Ishikawa (cell line): Measurements from ENCODE around the gene TMEM184C.

Experiments
- CEBPB ChIP-seq: IDR thresholded peaks from 2 replicates; pipeline ENCODE4 v1.6.1; 2012
- EGR1 ChIP-seq: IDR thresholded peaks from 2 replicates; pipeline ENCODE4 v1.6.1; 2012
- EP300 ChIP-seq: IDR thresholded peaks from 2 replicates; pipeline ENCODE4 v1.6.1; 2012; ENCODE audit warnings: borderline replicate concordance
- FOXM1 ChIP-seq: IDR thresholded peaks from 2 replicates; pipeline ENCODE4 v1.6.1; 2012; ENCODE audit warnings: low read depth, borderline replicate concordance
- MAX ChIP-seq: IDR thresholded peaks from 2 replicates; pipeline ENCODE4 v1.6.1; 2012
- NFIC ChIP-seq: IDR thresholded peaks from 2 replicates; pipeline ENCODE4 v1.6.1; 2012
- RAD21 ChIP-seq: IDR thresholded peaks from 2 replicates; pipeline ENCODE4 v1.6.1; 2012; ENCODE audit warnings: low read depth
- REST ChIP-seq: IDR thresholded peaks from 2 replicates; pipeline ENCODE4 v1.6.1; 2012; ENCODE audit warnings: low read depth, mild to moderate bottlenecking
- TAF1 ChIP-seq: IDR thresholded peaks from 2 replicates; pipeline ENCODE4 v1.6.1; 2012; ENCODE audit warnings: low read depth, mild to moderate bottlenecking
- TCF12 ChIP-seq: IDR thresholded peaks from 2 replicates; pipeline ENCODE4 v1.6.1; 2012; ENCODE audit warnings: low read depth
- TEAD4 ChIP-seq: IDR thresholded peaks from 2 replicates; pipeline ENCODE4 v1.6.1; 2012
- USF1 ChIP-seq: IDR thresholded peaks from 2 replicates; pipeline ENCODE4 v1.6.1; 2012
- YY1 ChIP-seq: IDR thresholded peaks from 2 replicates; pipeline ENCODE4 v1.6.1; 2012; ENCODE audit warnings: low read depth
- ZBTB7A ChIP-seq: IDR thresholded peaks from 2 replicates; pipeline ENCODE4 v1.6.1; 2012; ENCODE audit warnings: low read depth

- TF ChIP-seq FOXM1 (no peak), REST (no peak), EP300 (no peak), TAF1 (no peak), RAD21 (no peak), USF1 (no peak), TCF12 (no peak), EGR1 (no peak), NFIC (no peak), ZBTB7A (no peak), TEAD4 (no peak), MAX (no peak), YY1 (no peak), CEBPB (no peak)
Observed at GRCh38 chr4:147591106-147591505, 26.1 kb upstream of the TMEM184C start.
